NCI-H510A treated with DMSO at 0.1 percent for 48 hours (cell line): ENCODE data around the gene SLCO3A1.

Source experiments
- DNase-seq: peaks from one replicate; lab custom pipeline; 2025; lab: John Stamatoyannopoulos, UW

The SLCO3A1 gene

GRCh38 chr15:91912336-91912735 lies 58.8 kb downstream of the SLCO3A1 start:
- peak; percentile 8 for DNase-seq

- no peak for DNase-seq
Measured at GRCh38 chr15:91913560-91913959, 60.1 kb downstream of the SLCO3A1 start.

GRCh38 chr15:91915576-91915975 lies 62.1 kb downstream of the SLCO3A1 start:
- peak; percentile 90 for DNase-seq

- no peak for DNase-seq
Measured at GRCh38 chr15:91916051-91916450, 62.5 kb downstream of the SLCO3A1 start.

GRCh38 chr15:91917686-91918360 lies 64.3 kb downstream of the SLCO3A1 start:
- DNase-seq: no peak

GRCh38 chr15:91919014-91919534 lies 65.6 kb downstream of the SLCO3A1 start:
- peak; percentile 20 for DNase-seq

- no peak for DNase-seq
Measured at GRCh38 chr15:91921188-91921842, 67.8 kb downstream of the SLCO3A1 start.

GRCh38 chr15:91921843-91922198 lies 68.3 kb downstream of the SLCO3A1 start:
- no peak for DNase-seq

GRCh38 chr15:91922646-91923547 lies 69.4 kb downstream of the SLCO3A1 start:
- DNase-seq: no peak

- no peak for DNase-seq
Measured at GRCh38 chr15:91924183-91924582, 70.7 kb downstream of the SLCO3A1 start.

- no peak for DNase-seq
Measured at GRCh38 chr15:91924837-91925495, 71.5 kb downstream of the SLCO3A1 start.

- peak; percentile 58 for DNase-seq
Measured at GRCh38 chr15:91925794-91926193, 72.3 kb downstream of the SLCO3A1 start.

- DNase-seq: peak; percentile 43
Measured at GRCh38 chr15:91926908-91927270, 73.4 kb downstream of the SLCO3A1 start.

- DNase-seq: no peak
Measured at GRCh38 chr15:91927585-91927984, 74.1 kb downstream of the SLCO3A1 start.

GRCh38 chr15:91928675-91929074 lies 75.2 kb downstream of the SLCO3A1 start:
- no peak for DNase-seq

GRCh38 chr15:91929509-91929908 lies 76.0 kb downstream of the SLCO3A1 start:
- no peak for DNase-seq

- DNase-seq: no peak
Measured at GRCh38 chr15:91930092-91930491, 76.6 kb downstream of the SLCO3A1 start.

- DNase-seq: no peak
Measured at GRCh38 chr15:91936182-91936775, 82.8 kb downstream of the SLCO3A1 start.

GRCh38 chr15:91936927-91937326 lies 83.4 kb downstream of the SLCO3A1 start:
- DNase-seq: no peak

- DNase-seq: no peak
Measured at GRCh38 chr15:91938136-91938535, 84.6 kb downstream of the SLCO3A1 start.

- no peak for DNase-seq
Measured at GRCh38 chr15:91939403-91939831, 85.9 kb downstream of the SLCO3A1 start.
